Astrocyte of the cerebellum (primary cell): ENCODE measurements around the gene NUFIP1.

Experiments
- DNase-seq: peaks from one replicate; pipeline ENCODE4 v3.0.0-alpha.2; 2011; ENCODE audit warnings: low read depth
- H3K4me3 ChIP-seq: 2 replicates; pipeline ENCODE4 v1.5.1; 2011; ENCODE audit warnings: mild to moderate bottlenecking, low read depth, low read length, moderate library complexity
- in situ Hi-C: cut with HindIII; loops from 2 replicates; pipeline ENCODE4 v1.10.0; 2017; ENCODE audit warnings: low sequenced_read_pairs
- TF ChIP-seq, protein P1 (sequence below): IDR thresholded peaks from 2 replicates; pipeline ENCODE4 v1.5.1; 2012; ENCODE audit warnings: low read length, low read depth, moderate library complexity, mild to moderate bottlenecking; ENCODE audit errors: missing control alignments

Gene NUFIP1

DNA sequence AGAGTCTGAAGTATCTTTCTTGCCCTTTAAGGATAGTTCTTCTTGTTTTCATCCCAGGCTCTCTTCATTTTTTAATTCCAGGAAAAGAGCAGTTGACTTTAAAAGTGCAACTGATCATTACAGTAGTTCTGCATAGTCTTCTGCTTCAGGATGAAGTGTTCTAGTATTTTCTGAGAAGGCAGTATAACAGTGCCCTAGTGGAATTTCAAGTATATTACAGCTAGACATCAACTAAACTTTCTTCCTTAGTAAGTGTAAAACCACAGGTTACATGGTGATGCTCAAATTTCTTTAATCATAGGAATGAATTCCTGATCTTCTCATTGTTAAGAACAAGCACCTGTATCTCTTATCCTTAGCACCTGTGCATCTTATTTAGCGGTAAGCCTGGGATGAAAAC, 10.9 kb downstream of the NUFIP1 start:
- no peak overlapping the region for H3K4me3 ChIP-seq
- in situ Hi-C loops: no loop called here
- no peak for DNase-seq
- TF ChIP-seq, protein P1, sequence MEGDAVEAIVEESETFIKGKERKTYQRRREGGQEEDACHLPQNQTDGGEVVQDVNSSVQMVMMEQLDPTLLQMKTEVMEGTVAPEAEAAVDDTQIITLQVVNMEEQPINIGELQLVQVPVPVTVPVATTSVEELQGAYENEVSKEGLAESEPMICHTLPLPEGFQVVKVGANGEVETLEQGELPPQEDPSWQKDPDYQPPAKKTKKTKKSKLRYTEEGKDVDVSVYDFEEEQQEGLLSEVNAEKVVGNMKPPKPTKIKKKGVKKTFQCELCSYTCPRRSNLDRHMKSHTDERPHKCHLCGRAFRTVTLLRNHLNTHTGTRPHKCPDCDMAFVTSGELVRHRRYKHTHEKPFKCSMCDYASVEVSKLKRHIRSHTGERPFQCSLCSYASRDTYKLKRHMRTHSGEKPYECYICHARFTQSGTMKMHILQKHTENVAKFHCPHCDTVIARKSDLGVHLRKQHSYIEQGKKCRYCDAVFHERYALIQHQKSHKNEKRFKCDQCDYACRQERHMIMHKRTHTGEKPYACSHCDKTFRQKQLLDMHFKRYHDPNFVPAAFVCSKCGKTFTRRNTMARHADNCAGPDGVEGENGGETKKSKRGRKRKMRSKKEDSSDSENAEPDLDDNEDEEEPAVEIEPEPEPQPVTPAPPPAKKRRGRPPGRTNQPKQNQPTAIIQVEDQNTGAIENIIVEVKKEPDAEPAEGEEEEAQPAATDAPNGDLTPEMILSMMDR: no peak

DNA sequence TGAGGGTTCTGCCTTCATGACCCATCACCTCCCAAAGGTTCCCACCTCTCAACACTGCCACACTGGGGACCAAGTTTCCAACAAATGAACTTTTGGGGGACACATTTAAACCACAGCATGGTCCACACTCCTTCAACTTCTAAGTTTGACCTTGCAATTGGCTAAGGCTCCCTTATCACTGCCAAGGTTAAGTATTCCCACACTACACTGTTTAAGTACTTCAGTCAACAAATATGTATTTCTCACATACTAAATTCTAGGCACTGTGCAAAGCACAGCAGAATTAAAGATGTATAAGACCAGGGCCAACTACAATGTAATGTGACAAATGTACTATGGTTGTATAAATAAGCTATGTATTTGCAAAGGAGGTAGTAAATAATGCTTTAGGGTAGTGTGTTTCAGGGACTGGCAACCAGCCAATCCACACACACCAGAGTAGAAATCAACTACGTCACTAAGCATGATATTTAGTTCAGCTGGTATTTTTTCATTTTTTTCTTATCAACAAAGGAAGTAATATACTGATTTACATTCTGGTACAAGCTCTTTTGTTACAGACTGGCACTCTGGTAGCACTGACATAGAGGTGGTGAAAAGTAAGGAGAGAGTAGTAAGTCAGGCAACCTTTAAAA, 12.2 kb downstream of the NUFIP1 start:
- no peak for DNase-seq
- in situ Hi-C loops: no loop called here
- TF ChIP-seq, protein P1: no peak
- H3K4me3 ChIP-seq: no peak overlapping the region

DNA sequence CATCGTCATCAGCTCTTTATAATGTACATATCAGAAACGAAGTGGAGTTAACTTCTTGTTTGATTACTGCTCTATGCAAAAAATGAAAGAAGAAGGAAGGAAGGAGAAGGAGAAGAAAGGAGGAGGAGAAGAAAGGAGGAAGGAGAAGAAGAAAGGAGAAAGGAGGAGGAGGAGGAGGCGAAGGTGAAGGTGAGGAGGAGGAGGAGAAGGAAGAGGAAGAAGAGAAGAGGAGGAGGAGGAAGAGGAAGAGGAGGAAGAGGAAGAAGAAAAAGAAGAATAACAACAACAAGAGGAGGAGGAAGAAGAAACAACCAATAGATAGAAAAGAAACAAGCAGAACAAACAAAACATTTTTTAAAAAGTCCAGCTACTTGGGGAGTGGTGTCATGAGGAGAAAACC, 13.1 kb downstream of the NUFIP1 start:
- in situ Hi-C loops: no loop called here
- no peak for DNase-seq
- TF ChIP-seq, protein P1: no peak
- H3K4me3 ChIP-seq: no peak overlapping the region

DNA sequence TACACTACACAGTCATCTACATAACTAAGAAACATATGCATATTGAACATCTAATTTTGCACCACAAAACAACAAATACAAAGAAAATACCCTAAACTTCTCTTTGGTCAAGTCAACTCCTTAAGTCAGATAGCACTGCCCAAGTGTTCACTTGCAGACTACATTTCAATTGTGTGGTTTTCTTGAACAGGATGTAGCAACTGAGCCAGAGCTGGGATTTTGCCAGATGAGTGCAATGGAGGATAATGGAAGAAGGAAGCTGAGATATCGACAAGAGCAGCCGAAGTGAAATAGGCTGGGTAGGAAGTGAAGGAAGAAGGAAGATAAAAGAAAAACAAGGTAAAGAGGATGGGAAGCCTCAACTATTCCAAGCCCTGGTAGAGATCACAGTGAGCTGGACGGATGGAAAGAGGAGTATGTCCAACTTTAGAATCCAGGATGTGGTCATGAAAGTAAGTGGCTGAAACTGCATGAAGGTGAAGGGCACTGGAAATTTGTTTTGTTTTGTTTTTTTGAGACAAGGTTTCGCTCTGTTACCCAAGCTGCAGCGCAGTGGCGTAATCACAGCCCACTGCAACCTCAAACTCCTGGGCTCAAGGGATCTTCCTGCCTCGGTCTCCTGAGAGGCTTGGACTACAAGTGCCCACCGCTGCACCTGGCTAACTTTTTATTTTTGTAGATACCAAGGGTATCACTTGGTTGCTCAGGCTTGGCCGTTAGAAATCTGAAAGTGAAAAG, 15.0 kb downstream of the NUFIP1 start:
- peak; percentile 63 for DNase-seq
- no peak overlapping the region for H3K4me3 ChIP-seq
- in situ Hi-C loops: loop anchor here (25.0 kb wide), 1 partner anchor 1062 kb away; no protein-coding TSS in a partner anchor
- TF ChIP-seq, protein P1: no peak

DNA sequence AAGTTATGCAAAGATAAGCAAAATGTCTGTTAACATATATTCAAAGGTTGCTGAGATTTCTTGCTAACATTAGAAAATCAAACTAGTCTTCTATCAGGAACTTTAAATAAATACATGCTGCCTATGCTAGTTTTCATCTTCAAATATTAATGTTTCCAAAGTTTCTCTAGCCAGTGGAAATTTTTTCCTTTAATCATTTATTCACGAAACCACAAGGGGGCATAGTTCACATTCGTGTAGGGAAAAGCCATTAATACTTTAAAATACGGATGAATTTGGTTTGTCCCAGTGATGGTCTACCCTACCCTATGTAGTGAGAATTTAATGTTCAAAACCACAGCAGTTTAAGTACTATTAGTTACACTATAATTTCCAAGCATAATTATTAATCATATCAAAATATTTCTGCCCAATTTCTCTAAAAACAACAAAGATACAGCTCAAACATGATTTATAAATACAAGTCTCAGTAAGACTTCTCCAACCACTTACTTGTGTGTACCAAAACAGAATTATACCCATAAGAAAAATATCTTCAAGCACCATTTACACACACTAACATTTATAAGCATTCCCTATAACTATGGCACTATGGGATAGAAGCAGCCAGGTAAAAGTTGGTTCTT, 16.2 kb downstream of the NUFIP1 start:
- H3K4me3 ChIP-seq: no peak overlapping the region
- in situ Hi-C loops: loop anchor here (25.0 kb wide), 1 partner anchor 1061 kb away; no protein-coding TSS in a partner anchor
- peak; percentile 20 for DNase-seq
- TF ChIP-seq, protein P1: peak; percentile 31

DNA sequence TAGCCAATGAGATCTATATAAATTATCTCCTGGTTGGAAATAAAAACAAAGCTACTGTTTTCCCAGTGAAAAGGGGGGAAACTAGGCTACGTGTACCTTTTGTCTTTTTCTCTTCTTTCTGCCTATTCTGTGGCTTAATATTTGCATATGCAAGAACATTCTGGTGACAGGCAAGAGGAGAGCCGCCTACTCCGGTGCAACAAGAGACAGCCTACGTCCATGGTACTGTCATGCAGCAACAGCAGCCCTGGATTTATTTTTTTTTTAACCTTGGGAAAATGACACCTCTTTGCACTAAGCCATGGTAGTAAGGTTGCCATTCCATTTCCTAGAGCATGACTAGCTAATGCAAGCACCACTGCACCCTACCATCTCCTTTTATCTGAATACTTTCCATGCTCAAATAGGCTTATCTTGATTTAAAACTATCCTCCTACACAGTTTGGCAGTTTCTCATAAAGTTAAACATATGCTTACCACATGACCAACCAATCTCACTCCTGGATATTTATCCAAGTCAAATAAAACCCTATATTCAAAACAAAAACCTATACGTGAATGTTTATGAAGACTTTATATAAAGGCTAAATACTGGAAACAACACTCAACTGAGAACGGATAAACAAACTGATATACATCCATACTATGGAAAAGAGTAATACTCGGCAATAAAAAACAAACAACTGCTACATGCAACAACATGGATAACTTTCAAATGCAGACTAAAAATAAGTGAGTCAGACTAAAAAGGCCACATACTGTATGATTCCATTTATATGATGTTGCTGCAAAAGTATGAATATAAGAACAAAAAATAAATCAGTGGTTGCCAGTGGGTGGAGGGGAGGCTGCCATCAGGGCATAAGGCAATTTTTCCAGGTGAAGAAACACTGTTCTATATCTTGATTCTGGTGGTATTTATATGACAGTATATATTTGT, 17.3 kb downstream of the NUFIP1 start:
- no peak for DNase-seq
- TF ChIP-seq, protein P1: no peak
- in situ Hi-C loops: loop anchor here (25.0 kb wide), 1 partner anchor 1060 kb away; no protein-coding TSS in a partner anchor
- no peak overlapping the region for H3K4me3 ChIP-seq
